SH-SY5Y (cell line): Measurements from ENCODE around the gene ITPRIPL2.

ENCODE experiments used
- GATA2 ChIP-seq: IDR thresholded peaks from 2 replicates; pipeline ENCODE4 v1.6.1; 2011; ENCODE audit warnings: mild to moderate bottlenecking, low read depth, low read length
- GATA3 ChIP-seq: IDR thresholded peaks from 2 replicates; pipeline ENCODE4 v1.6.1; 2011; ENCODE audit warnings: low read depth, mild to moderate bottlenecking, low read length, moderate library complexity

- no peak for TF ChIP-seq GATA2
- TF ChIP-seq GATA3 = no peak
These were observed 24.3 kb upstream of the ITPRIPL2 start for GRCh38 chr16:19089410-19089955.
